Muscle layer of duodenum (tissue), 2 donors: ENCODE results near the gene LIN28B.

ENCODE experiments used
- H3K27ac ChIP-seq: one replicate; pipeline ENCODE4 v1.7.0; 2013; ENCODE audit warnings: mild to moderate bottlenecking, low read length
- H3K27me3 ChIP-seq: one replicate; pipeline ENCODE4 v1.7.0; 2013; ENCODE audit warnings: low read depth, mild to moderate bottlenecking, control low read depth, low read length
- H3K36me3 ChIP-seq, 2 donors: one replicate each; pipeline ENCODE4 v1.7.0; 2013; ENCODE audit warnings: low read length in 2 of 2, control low read depth in 1 of 2, mild to moderate bottlenecking in 1 of 2; ENCODE audit not compliant: insufficient read depth in 2 of 2, control insufficient read depth in 1 of 2
- H3K4me1 ChIP-seq, 2 donors: one replicate each; pipeline ENCODE4 v1.7.0; 2013; ENCODE audit warnings: low read length in 2 of 2, mild to moderate bottlenecking in 2 of 2, control low read depth in 1 of 2, moderate library complexity in 1 of 2; ENCODE audit not compliant: insufficient read depth in 2 of 2, control insufficient read depth in 1 of 2
- H3K4me3 ChIP-seq, 2 donors: one replicate each; pipeline ENCODE4 v1.7.0; 2013; ENCODE audit warnings: low read length in 2 of 2, low read depth in 1 of 2, mild to moderate bottlenecking in 1 of 2
- H3K9me3 ChIP-seq, 2 donors: one replicate each; pipeline ENCODE4 v1.7.0; 2013; ENCODE audit warnings: low read length in 2 of 2, control low read depth in 1 of 2, mild to moderate bottlenecking in 1 of 2; ENCODE audit not compliant: control insufficient read depth in 1 of 2
- donor health status: healthy.

LIN28B gene, protein sequence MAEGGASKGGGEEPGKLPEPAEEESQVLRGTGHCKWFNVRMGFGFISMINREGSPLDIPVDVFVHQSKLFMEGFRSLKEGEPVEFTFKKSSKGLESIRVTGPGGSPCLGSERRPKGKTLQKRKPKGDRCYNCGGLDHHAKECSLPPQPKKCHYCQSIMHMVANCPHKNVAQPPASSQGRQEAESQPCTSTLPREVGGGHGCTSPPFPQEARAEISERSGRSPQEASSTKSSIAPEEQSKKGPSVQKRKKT

GRCh38 chr6:104956731-104957294 is at the start of gene LIN28B:
Gene LIN28B (plus strand): TSS chr6:104957107. CDS start chr6:104957251, 144 bp downstream.
- Histone ChIP-seq H3K36me3 (no peaks in the 10 kb centered on the region), H3K9me3 (peaks cover 0 to 6% of the 10 kb centered on the region in 2 donors), H3K27me3 (peaks cover 55% of the 10 kb centered on the region), H3K4me3 (no peak within 1 kb of the TSS), H3K27ac (no peak within 1 kb of the TSS), H3K4me1 (no peaks in the 10 kb centered on the region)

- peaks cover 0 to 6% of the 10 kb centered on the region in 2 donors for H3K9me3 ChIP-seq
- no peaks in the 10 kb centered on the region for H3K36me3 ChIP-seq
- H3K27ac ChIP-seq, result no peak overlapping the region
- no peaks in the 10 kb centered on the region for H3K4me1 ChIP-seq
- no peak overlapping the region for H3K4me3 ChIP-seq
- no peaks in the 10 kb centered on the region for H3K27me3 ChIP-seq
These were observed 48.6 kb upstream of the LIN28B start for GRCh38 chr6:104908031-104908887.

DNA sequence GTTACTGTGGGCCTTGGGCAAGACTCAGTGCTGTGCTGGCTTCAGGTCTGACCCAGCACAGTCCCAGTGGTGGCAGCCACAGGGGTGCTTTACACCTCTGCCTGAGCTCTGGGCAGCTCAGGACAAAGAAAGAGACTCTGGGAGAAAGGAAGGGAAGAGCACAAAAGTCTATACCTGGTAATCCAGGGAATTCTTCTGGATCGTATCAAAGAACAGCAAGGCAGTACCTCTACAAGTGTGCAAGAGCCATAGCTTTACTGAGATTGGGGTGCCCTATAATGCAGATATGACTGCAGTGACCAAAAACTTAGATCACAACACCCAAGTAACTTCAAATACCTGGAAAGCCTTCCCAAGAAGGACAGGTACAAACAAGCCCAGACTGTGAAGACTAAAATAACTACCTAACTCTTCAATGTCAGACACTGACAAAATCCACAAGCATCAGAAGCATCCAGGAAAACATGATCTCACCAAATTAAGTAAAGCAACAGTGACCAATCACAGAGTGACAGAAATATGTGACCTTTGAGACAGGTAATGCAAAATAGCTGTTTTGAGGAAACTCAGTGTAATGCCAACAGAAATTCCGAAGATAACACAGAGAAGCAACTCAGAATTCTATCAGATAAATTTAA is 47.9 kb upstream of the LIN28B start:
- Histone ChIP-seq H3K27me3 (no peaks in the 10 kb centered on the region), H3K36me3 (no peaks in the 10 kb centered on the region), H3K4me1 (no peaks in the 10 kb centered on the region), H3K27ac (no peak overlapping the region), H3K9me3 (peaks cover 0 to 3% of the 10 kb centered on the region in 2 donors), H3K4me3 (no peak overlapping the region)

GRCh38 chr6:104921896-104922295 is 35.0 kb upstream of the LIN28B start:
- no peaks in the 10 kb centered on the region for H3K36me3 ChIP-seq
- no peaks in the 10 kb centered on the region for H3K27me3 ChIP-seq
- H3K4me3 ChIP-seq, result no peak overlapping the region
- H3K4me1 ChIP-seq, result no peaks in the 10 kb centered on the region
- H3K9me3 ChIP-seq, result no peaks in the 10 kb centered on the region
- H3K27ac ChIP-seq, result no peak overlapping the region

DNA sequence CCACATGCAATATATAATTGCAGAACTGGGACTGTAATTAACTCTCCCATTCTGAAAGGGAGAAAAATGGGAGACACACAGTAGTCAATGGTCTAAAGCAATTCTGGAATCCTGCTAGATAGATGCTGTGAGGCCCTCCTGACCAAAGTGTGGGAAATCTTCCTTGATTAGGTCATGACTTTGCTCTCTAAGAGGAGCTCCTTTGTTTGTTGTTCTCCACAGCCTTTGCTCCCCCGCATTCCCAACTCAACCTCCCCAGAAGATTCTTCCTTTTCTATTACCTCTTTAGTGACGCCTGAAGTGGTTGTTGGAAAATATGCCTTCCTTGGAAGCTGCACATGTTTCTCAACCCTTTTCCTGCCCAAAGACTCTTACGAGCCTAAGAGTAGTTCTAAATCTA is 28.8 kb upstream of the LIN28B start:
- Histone ChIP-seq H3K4me3 (no peak overlapping the region), H3K9me3 (no peaks in the 10 kb centered on the region), H3K27me3 (no peaks in the 10 kb centered on the region), H3K36me3 (no peaks in the 10 kb centered on the region), H3K4me1 (no peaks in the 10 kb centered on the region), H3K27ac (no peak overlapping the region)

GRCh38 chr6:104929353-104929752 is 27.6 kb upstream of the LIN28B start:
- H3K4me3 ChIP-seq, result no peak overlapping the region
- H3K27me3 ChIP-seq, result no peaks in the 10 kb centered on the region
- H3K36me3 ChIP-seq, result no peaks in the 10 kb centered on the region
- no peaks in the 10 kb centered on the region for H3K4me1 ChIP-seq
- H3K27ac ChIP-seq, result no peak overlapping the region
- no peaks in the 10 kb centered on the region for H3K9me3 ChIP-seq

- Histone ChIP-seq H3K9me3 (no peaks in the 10 kb centered on the region), H3K36me3 (no peaks in the 10 kb centered on the region), H3K27ac (no peak overlapping the region), H3K27me3 (no peaks in the 10 kb centered on the region), H3K4me3 (no peak overlapping the region), H3K4me1 (no peaks in the 10 kb centered on the region)
These were observed 26.0 kb upstream of the LIN28B start for GRCh38 chr6:104930939-104931338.

DNA sequence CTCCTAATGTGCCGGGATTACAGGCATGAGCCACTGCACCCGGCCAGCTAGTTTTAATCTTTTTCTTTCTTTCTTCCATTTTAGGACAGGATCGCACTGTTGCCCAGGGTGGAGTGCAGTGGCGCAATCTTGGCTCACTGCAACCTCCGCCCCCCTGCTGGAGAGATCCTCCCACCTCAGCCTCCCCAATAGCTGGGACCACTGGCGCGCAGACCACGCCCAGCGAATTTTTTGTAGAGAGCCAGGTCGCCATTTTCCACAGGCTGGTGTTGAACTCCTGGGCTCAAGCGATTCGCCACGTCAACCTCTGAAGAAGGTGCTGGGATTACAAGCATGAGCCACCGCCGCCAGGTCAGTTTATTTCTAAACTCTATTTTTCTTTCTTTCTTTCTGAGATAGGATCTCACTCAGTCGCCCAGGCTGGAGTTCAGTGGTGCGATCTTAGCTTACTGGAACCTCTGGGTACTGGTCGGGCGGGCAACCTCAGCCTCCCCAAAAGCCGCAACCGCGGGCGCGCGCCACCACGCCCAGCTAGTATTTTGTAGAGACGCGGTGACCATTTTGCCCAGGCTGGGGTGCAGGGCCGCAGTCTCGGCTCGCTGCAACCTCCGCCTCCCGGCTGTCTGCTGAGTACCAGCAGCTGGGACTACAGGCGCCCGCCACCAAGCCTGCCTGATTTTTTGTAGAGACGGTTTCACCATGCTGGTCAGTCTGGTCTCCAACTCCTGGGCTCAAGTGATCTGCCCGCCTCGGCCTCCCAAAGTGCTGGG is 20.0 kb upstream of the LIN28B start:
- H3K36me3 ChIP-seq, result no peaks in the 10 kb centered on the region
- peaks cover 4% of the 10 kb centered on the region for H3K27me3 ChIP-seq
- no peak overlapping the region for H3K27ac ChIP-seq
- H3K4me3 ChIP-seq, result no peak overlapping the region
- H3K9me3 ChIP-seq, result peaks cover 0 to 7% of the 10 kb centered on the region in 2 donors
- peaks cover 0 to 10% of the 10 kb centered on the region in 2 donors for H3K4me1 ChIP-seq

DNA sequence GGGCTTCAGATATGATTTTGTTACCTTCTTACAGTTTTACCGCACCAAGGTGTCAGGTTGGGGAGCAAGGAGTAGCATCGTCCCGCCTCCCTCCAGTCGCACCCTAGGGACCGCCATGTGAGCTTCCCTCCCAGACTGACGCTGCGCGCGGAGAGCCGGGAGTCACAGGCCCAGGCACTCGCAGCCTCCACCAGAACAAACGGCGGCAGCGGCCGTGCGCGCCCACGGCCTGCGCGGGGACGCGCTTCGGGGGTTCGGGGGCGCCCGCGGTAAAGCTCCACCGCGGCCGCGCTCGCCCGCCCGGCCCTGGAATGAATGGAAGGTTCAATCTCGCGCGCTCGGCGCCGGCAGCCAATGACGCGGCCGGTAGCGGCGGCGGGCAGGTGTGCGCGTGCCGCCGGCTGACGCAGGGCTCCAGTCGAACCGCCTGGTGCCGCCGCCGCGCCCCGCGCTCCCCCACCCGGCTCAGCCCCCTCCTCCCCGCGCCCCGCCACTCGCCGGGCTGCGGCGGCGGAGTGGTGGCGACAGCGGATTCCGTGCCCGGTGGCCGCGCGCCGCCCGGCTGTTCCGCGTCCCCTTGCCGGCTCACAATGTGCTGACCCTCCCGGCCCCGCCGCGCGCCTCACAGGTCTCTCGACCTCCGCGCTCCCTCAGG is 16.5 kb upstream of the LIN28B start:
- Histone ChIP-seq H3K4me3 (peak overlapping the region in 1 of 2 donors; percentile 60), H3K9me3 (peaks cover 0 to 7% of the 10 kb centered on the region in 2 donors), H3K27me3 (peaks cover 12% of the 10 kb centered on the region), H3K27ac (no peak overlapping the region), H3K4me1 (peaks cover 0 to 10% of the 10 kb centered on the region in 2 donors), H3K36me3 (no peaks in the 10 kb centered on the region)

DNA sequence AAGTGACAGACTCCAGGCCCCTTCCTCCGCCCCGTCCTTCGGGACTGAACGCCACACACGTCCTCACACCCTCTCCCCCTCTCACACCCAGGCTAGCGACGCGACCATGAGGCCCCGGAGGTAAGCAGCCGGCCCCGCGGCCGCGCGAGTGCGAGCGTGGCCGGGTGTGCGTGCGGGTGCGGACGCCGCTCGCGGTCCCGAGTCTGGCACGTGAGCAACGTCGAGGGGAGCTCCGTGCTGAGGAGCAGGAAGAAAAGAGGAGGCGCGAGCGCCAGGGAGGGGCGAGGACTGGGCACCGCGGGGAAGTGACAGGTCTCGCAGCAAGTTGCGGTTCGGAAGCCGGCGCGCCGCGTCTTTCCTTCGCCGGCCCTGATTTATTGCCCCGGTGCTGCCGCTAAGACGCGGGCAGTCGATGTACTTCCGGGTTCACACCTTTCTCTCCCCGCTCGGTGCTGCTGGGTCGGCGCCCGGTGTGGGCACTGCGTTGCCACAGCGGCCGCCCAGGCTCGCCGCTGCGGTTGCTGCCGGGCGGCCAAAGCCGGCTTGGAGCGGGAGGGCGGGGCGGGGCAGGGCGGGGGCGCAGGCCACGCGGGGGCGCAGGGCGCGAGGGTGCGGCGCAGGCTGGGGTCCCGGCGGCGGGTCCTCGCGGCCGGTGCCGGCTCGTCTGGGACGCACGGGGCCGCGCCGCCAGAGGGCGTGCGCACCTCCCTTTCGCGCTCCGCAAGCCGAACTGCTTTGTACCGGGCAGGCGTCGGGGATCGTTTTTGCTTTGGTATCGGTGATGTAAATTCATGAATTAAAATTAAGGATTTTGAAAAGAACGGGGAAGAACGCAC is 15.8 kb upstream of the LIN28B start:
- peaks cover 0 to 7% of the 10 kb centered on the region in 2 donors for H3K9me3 ChIP-seq
- no peaks in the 10 kb centered on the region for H3K36me3 ChIP-seq
- H3K4me3 ChIP-seq, result peak overlapping the region; percentile 14 to 60
- H3K27ac ChIP-seq, result no peak overlapping the region
- peaks cover 0 to 10% of the 10 kb centered on the region in 2 donors for H3K4me1 ChIP-seq
- peaks cover 12% of the 10 kb centered on the region for H3K27me3 ChIP-seq
